Measurements from ENCODE around the gene KRT5.
"Not testable (repeated sequence)": the region's sequence is repeated elsewhere in the genome, so short reads cannot be mapped to it uniquely, and the experiment has no call there.

KRT5 gene

DNA sequence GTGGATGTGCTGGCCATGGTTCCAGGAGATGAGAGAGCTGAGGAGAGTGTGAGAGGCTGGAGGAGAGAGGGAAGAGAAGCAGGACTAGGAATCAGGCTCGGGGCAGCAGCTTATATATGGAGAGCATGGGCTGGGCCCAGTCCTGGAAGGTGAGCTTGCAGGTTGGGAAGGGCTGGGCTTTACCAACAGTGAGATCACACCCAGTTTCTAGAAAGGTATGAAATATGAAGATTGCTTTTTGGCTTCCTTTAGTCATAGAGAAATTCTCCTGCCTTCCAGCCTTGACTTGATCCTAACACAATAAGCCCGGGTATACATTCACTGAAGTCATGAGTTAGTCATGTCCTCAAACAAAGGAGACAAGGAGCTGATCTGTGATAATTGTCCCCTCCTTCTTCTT, 27.0 kb downstream of the KRT5 start, which contains the start of gene KRT6A:
Gene KRT6A (minus strand): TSS at position 86 of the 400 bp plus-strand sequence. CDS start 69 bp downstream, at position 17.
- DNase-seq: no peak

DNA sequence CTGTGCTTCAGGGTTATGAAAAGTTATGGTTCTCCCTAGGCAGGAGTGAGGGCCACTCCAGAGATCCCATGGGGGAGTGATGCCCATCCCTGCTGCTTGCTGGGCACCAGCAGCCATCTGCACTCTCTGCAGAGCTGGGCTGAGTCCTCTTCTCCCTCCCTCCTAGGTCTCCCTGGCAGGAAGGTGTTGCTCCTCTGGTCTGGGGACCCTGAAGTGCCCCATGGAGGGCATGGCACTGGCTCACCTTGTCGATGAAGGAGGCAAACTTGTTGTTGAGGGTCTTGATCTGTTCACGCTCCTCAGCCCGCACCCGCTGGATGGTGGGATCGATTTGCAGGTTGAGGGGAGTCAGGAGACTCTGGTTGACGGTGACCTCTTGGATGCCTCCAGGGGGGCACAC, 27.8 kb downstream of the KRT5 start:
- not testable (repeated sequence) for DNase-seq

DNA sequence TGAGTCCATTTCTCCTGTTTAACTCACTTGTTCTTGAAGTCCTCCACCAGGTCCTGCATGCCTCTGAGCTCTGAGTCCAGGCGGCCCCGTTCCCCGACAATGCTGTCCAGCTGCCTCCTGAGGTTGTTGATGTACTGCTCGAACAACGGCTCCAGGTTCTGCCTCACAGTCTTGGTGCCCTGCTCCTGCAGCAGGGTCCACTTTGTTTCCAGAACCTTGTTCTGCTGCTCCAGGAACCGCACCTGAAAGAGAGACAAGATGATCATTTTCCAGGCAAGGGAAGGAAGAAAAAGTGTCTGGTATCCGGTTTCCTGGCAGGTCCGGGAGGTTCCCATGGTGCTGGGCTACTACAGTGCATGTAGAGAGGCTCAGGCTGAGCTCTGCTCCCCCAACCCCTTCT, 28.7 kb downstream of the KRT5 start:
- DNase-seq: not testable (repeated sequence)

- no peak for DNase-seq
Observed at GRCh38 chr12:52488736-52489135, 31.5 kb downstream of the KRT5 start.

GRCh38 chr12:52487744-52488443, 32.3 kb downstream of the KRT5 start:
- not testable (repeated sequence) for DNase-seq

DNA sequence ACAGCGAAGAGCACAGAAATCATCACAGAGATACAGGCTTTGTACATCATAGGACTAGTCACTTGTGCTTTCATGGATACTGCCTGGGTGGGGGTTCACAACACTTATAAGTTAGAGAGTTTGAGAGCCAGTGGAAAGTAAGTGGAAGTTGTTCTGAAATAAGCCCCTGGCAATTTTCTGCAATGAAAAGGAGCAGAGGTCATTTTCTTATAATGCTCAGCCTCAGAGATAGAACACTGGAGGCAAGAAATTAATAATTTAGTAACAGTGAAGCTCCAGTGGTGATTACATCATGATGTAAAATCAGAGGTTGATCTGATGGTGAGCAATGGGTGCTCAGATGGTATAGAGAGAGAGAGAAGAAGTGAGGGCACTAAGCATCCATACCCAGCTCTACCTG, 33.0 kb downstream of the KRT5 start:
- DNase-seq: no peak

DNA sequence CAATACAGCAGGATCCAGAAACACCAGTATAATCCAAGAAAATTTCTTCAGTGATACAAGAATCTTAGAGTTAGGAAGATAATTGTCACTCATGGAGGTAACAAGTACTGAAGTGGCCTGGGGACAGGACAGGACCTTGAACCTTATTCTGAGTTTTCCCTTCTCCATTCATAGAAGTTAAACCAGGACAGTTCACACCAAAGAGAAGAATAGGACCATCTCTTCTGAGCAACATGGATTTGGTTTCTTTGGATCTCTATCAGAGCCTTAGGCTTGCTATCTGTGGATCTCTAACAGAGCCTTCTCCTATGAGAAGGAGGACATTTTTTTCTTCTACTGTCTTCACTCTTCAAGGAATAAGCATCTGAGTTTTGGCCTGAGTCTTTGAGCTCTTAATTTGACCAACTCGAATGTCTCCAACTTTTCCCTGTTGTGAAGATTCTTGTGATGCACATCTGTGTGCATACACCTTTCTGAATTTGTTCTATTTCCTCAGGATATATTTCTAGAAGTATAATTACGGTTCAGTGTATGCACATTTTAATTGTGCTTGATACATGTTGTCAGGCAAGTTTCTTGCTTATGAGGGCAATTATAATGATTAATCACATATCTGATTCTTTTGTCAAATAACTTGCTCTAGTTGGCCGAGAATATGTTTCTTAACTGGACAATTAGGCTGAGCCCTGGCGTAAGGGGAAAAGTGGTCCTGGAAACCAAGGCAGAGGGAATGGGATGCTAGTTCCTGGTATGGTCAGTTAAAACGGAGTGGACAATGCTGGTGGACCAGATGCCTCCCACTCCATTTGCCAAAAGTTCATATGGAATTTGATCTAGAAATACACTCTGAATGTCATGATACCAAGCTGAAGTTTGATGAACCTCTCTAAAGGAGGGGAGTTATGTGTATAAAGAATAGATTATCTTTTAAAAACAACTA, 33.8 kb downstream of the KRT5 start:
- no peak for DNase-seq

DNA sequence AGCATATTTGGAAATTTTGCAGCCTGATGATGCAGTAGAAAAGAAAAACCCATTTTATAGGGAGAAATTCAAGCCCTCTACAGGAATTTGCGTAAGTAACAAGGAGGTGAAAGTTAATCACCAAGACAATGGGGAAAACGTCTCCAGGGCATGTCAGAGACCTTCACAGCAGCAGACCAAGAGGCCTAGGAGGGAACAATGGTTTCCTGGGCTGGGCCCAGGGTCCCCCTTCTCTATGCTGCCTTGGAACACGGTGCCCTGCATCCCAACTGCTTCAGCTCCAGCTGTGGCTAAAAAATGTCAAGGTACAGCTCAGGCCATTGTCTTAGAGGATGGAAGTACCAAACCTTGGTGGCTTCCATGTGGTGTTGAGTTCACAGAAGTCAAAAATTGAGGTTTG, 40.1 kb downstream of the KRT5 start:
- no peak for DNase-seq

DNA sequence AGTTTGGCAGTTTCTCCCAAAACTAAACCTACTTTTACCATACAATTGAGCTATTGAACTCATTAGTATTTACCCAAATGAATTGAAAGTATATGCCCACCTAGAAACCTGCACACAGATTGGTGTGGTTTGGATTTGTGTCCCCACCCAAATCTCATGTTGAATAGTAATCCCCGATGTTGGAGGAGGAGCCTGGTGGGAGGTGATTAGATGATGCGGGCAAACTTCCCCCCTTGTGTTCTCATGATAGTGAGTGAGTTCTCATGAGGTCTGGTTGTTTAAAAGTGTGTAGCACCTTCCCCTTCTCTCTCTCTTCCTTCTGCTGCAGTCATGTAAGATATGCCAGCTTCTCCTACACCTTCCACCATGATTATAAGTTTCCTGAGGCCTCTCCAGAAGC, 42.5 kb downstream of the KRT5 start:
- no peak for DNase-seq

DNA sequence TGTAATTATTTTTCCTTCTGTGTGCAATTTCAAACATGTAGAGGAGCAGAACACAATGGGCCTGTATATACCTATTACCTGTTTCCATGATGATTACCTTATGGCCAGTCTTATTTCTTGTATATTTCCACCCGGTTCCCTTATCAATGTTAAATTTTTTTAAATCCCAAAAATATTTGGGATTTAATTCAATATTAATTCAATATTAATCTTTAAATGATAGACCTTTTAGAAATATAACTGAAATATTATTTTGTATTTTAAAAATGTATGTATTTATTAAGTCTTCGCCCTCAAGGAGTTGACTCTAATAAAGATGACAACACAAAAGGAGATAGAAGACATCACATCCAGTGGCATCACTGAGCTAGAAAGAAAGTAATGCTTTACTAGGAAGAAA, 46.0 kb downstream of the KRT5 start:
- no peak for DNase-seq

DNA sequence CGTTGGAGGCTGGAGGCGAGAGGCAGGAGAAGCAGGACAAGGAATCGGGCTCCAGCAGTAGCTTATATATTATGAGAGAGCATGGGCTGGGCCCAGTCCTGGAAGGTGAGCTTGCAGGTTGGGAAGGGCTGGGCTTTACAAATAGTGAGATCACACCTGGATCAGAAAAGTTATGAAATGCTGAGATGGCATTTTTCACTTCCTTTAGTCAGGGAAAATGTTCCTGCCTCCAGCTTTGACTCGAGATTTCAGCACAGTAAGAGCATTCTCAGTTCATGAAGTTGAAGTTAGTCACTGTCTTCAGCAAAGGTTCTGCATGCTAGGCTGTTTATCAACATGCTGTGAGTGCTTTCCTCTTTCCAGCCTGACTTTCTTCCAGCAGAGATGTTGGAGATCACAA, 46.4 kb downstream of the KRT5 start, which contains the start of gene KRT6C:
Gene KRT6C (minus strand): TSS at position 38 of the 400 bp plus-strand sequence. CDS start 68 bp downstream, outside the sequence.
- no peak for DNase-seq

DNA sequence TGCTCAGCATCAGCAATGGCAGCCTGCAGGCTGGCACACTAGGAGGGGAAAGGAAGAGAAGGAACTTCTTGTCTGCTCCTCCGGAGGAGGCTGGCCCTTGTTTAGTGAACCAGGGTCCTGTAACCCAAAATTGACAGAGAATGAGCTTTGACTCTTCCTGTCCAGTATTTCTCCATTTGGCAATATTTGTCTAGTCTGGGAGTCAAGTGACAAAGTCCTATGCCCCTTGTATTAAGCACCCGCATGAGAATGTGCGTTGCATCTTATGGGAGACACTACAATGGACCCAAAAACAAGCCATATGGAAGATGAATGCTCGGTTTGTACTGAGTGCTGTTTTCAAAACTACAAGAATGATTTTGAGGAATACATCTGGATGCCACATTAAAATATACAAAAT, 50.3 kb downstream of the KRT5 start:
- no peak for DNase-seq

DNA sequence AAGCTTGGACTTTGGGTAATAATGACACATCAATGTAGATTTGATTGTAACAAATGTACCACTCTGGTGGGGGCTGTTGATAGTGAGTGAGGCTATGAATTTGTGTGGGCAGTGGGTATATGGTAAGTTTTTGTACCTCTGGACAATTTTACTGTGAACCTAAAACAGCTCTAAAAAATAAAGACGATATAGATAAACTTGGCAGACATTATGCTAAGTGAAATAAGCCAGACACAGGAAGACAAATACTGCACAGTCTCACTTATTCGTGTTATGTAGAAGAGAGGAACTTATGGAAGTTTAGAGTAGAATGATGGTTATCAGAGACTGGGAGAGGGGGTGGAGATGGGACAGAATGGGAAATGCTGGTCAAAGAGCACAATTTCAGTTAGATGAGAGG, 55.3 kb downstream of the KRT5 start:
- DNase-seq: no peak
